Omental fat pad (tissue), 4 donors: ENCODE data around the gene ACTR6. TPM values are rescaled to one million over a fixed set of nuclear protein-coding genes. Genes with fewer than 3 reads are reported as not detected.
A peak's percentile ranks its signal among the peaks of the same experiment; 100 is the strongest.

Experiments
- ATAC-seq: fragments of 150-250 bp; one replicate; pipeline ENCODE4 v1.9.1; 2016; ENCODE audit warnings: mild to moderate bottlenecking, moderate library complexity; ENCODE audit not compliant: low FRiP score
- DNase-seq: peaks from one replicate; pipeline ENCODE4 v3.0.0-alpha.2; 2019; ENCODE audit warnings: low spot score
- small RNA-seq: library from RNA; depleted of rRNA; stranded (forward); fragments of <200 nt; gene quantifications from one replicate; pipeline ENCODE3, GENCODE V24; 2016
- total RNA-seq, 4 donors: library from RNA; depleted of rRNA; stranded (reverse); fragments of >200 nt; gene quantifications; one replicate each; pipeline ENCODE4 v1.1.0, GENCODE V29; 2016
- TF ChIP-seq, protein P1 (sequence below), 3 donors: fragments of 450-650 bp; IDR thresholded peaks; one replicate each; pipeline ENCODE4 v1.5.1; 2016 to 2017; ENCODE audit warnings: antibody characterized with exemption in 3 of 3, mild to moderate bottlenecking in 3 of 3, moderate library complexity in 2 of 3

ACTR6 gene
- total RNA-seq, 4 donors from 2014 or later: 9.5 to 14.3 (median 11.6) TPM

DNA sequence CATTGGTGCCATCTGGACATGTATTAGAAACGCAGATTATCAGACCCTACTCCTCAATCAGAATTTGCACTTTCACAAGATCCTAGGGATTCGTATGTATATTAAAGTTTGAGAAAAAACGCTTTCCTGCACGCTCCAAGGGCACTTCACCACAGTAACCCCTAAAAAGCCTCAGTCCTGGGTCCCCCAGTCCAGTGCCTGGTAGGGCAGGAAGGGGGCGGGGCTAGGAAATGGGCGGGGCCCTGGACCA, 65.9 kb downstream of the ACTR6 start:
- ATAC-seq: peak; percentile 88
- DNase-seq: peak; percentile 96
- TF ChIP-seq, protein P1, sequence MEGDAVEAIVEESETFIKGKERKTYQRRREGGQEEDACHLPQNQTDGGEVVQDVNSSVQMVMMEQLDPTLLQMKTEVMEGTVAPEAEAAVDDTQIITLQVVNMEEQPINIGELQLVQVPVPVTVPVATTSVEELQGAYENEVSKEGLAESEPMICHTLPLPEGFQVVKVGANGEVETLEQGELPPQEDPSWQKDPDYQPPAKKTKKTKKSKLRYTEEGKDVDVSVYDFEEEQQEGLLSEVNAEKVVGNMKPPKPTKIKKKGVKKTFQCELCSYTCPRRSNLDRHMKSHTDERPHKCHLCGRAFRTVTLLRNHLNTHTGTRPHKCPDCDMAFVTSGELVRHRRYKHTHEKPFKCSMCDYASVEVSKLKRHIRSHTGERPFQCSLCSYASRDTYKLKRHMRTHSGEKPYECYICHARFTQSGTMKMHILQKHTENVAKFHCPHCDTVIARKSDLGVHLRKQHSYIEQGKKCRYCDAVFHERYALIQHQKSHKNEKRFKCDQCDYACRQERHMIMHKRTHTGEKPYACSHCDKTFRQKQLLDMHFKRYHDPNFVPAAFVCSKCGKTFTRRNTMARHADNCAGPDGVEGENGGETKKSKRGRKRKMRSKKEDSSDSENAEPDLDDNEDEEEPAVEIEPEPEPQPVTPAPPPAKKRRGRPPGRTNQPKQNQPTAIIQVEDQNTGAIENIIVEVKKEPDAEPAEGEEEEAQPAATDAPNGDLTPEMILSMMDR (IDR thresholded peaks at IDR 0.05): no peak

DNA sequence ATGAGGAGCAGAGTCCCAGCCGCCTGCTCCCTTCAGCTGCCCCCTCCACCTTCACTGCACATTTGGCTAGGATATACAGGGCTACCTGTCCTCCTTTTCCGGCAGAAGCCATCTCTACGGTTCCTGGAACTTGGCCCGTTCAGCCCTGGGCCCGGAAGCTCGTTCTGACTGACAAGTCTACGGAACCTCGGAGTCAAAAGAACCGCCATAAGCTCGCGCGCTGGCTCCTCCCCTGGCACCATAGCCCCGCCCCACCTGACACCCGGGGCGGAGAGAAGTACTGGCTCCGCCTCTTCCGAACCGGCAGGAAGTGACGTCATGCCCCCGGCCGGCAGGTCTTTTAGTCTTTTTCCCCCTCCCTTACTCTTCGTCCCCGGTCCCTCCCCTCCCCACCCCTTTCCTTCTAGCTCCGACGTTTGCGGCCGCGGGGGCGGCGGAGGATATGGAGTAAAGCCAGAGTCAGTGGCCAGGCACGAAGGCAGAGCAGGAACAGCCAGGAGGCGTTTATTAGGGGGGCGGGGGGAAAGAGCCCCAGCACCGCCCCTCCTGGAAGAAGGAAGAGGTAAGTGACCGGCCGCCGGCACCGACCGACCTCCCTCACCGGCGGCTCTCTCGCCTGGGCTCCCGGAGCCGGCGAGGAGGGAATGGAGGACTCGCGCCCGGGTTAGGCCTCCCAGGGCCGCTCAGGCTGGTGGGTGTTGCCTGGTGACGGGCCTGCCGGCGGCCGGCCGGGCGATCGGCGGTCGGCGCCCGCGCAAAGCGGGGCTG, 66.4 kb downstream of the ACTR6 start, which contains the start of the genes DEPDC4 and SCYL2:
DEPDC4 (minus strand) TSS at position 245 of the 768 bp plus-strand sequence; CDS start at position 242, 3 bp downstream.
SCYL2 (plus strand) TSS at position 343 of the 768 bp plus-strand sequence. CDS start 15,794 bp downstream, outside the sequence.
- TF ChIP-seq, protein P1 (IDR thresholded peaks at IDR 0.05): no peak
- ATAC-seq (peak; percentile 98), DNase-seq (peak; percentile 84)

DNA sequence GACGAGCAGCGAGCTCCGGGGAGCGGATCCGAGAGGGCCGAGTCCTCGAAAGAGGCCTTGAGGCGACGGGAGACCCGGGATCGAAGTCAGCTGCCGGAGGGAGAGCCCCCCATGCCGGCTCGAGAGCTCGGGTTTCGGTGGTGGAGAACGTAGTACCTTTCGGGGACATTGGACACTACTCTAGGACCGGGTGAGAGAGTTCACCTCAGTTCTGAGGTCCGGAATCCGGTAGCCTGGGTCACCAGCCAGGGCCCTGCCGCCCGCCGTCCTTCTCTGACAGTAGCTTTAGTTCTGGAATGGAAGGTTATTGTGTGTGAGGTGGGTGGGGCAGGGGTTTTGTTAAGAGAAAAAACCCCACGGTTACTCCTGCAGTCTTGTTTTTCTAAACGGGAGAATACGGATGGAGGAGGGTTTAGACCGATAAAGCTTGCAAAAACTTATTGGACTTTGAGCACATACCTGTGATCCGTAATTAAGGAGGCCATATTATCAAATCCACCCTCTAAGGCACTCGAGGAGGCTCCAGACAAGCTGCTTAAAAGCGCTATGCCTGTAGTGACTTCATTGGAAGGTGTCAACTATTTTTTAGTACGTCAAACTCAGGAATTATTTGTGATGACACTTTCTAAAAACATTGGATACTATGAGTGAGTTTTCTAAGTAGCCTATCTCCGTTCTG, 67.1 kb downstream of the ACTR6 start:
- ATAC-seq (peak; percentile 9), DNase-seq (no peak)
- TF ChIP-seq, protein P1 (IDR thresholded peaks at IDR 0.05): no peak

DNA sequence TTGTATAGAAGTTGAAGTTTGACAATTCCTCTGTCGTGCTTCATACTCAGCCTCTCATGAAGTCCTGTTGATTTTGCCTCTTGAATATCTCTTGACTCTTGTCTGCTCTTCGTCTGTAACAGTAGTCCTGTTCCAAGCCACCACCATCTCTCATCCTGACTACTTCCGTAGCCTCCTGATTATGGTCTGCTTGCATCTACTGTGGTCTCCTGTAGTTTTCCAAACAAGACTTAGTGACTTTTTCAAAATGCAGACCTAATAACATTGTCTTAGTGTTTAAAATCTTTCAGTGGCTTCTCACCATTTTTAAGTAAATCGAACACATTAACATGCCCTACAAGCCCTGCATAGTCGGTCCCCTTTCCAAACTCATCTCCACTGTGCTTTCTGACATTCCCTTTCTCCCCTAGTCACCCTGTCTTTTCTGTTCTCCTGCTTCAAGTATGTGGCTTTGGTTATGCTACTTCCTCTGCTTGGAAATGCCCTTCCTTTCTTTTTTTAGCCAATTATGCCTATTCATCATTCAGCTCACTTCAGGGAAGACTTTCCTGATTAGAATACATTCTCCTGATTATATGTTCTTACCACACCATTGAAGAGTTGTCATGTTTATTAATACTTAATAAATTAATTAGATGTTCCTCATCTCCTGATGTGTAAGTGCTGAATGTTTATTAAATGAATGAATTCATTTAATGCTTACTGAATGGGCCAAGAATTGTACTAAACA, 68.4 kb downstream of the ACTR6 start:
- TF ChIP-seq, protein P1 (IDR thresholded peaks at IDR 0.05): no peak
- ATAC-seq (no peak), DNase-seq (no peak)

DNA sequence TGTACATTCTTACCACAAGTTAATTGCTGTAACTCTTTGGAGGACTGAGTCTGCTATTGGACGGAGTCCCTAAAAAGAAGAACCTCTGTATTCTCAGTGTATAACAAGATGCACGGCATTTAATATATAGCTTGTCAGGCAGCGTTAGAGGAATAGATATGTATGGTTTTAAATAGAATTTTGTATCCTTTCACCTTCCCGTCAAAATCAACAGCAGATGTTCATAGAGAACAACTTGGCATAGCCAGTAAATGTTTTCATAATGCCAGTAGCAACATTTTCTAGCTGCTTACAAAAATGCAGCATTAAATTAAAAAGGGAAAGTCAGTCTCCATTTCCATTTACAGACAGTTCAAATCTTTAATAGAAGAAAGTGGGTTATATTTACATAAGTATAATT, 73.2 kb downstream of the ACTR6 start:
- ATAC-seq (no peak), DNase-seq (no peak)
- TF ChIP-seq, protein P1 (IDR thresholded peaks at IDR 0.05): no peak

Small RNA genes within 50 kb of the gene (small RNA-seq; reads per million reads assigned to genes)
- gene MIR1827: not detected
- not detected for gene RF00019
- not detected for gene RN7SL176P

Other genes starting within 250 kb of the ACTR6 start
- 10 to 100 TPM in 1 of 4 donors, 1 to 10 TPM in 3; 5.5 to 26.4 (median 7.6) TPM for gene ANKS1B, start 215.9 kb upstream of the ACTR6 start, total RNA-seq
- gene BLTP3B, start 57.9 kb upstream of the ACTR6 start, total RNA-seq: 10 to 100 TPM; 29.5 to 34.5 (median 33.9) TPM
- gene DEPDC4, start 66.3 kb downstream of the ACTR6 start, total RNA-seq: not detected
- 10 to 100 TPM; 30.1 to 42.6 (median 38.2) TPM for gene SCYL2, start 66.4 kb downstream of the ACTR6 start, total RNA-seq
- gene SLC17A8, start 156.3 kb downstream of the ACTR6 start, total RNA-seq: not detected